ENCODE results near the gene GALNT18. TPM values are rescaled to one million over a fixed set of nuclear protein-coding genes. Genes with fewer than 3 reads are reported as not detected.

GALNT18 gene
- total and polyA plus RNA-seq, 8 donors = 2.0 to 8.9 (median 4.7) TPM

GRCh38 chr11:11318961-11319360 lies 302.8 kb downstream of the GALNT18 start:
- Histone ChIP-seq H3K9me3 (no peaks in the 10 kb centered on the region), H3K4me1 (peaks cover 0 to 2% (median 0%) of the 10 kb centered on the region in 3 donors), H3K4me3 (no peak overlapping the region), H3K36me3 (no peaks in the 10 kb centered on the region), H3K27ac (no peak overlapping the region), H3K27me3 (no peaks in the 10 kb centered on the region)
- DNase-seq = no peak
- TF ChIP-seq, protein P1, sequence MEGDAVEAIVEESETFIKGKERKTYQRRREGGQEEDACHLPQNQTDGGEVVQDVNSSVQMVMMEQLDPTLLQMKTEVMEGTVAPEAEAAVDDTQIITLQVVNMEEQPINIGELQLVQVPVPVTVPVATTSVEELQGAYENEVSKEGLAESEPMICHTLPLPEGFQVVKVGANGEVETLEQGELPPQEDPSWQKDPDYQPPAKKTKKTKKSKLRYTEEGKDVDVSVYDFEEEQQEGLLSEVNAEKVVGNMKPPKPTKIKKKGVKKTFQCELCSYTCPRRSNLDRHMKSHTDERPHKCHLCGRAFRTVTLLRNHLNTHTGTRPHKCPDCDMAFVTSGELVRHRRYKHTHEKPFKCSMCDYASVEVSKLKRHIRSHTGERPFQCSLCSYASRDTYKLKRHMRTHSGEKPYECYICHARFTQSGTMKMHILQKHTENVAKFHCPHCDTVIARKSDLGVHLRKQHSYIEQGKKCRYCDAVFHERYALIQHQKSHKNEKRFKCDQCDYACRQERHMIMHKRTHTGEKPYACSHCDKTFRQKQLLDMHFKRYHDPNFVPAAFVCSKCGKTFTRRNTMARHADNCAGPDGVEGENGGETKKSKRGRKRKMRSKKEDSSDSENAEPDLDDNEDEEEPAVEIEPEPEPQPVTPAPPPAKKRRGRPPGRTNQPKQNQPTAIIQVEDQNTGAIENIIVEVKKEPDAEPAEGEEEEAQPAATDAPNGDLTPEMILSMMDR (IDR thresholded peaks at IDR 0.05) = no peak
- intact Hi-C loops (cut with DNase I) = no loop called here
- no peak for FAIRE-seq
- 81 to 85% methylated on average over 4 of the region's 4 CpGs for WGBS, 2 donors
- ATAC-seq = peak in 1 of 4 donors; percentile 44

DNA sequence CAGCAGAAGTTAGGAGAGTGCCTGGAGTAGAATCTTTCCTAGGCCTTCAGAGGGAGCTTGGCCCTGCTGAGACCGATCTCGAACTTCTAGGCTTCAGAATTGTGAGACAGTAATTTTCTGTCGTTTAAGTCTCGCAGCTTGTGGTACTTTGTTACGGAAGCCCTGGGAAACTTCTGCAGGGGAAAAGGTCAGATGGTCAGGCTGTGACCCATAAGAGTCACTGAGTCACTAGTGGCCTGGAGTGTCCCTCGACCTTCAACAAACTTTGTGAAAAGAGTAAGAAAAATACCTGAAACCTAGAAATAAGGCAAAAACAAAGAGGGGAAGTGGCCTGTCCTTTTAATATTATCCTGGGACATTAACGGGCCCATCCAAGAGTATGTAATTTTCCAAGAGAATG lies 303.3 kb downstream of the GALNT18 start:
- no peak for ATAC-seq
- Histone ChIP-seq H3K36me3 (no peaks in the 10 kb centered on the region), H3K9me3 (no peaks in the 10 kb centered on the region), H3K27ac (no peak overlapping the region), H3K4me3 (no peak overlapping the region), H3K4me1 (peaks cover 0 to 7% (median 5%) of the 10 kb centered on the region in 3 donors), H3K27me3 (no peaks in the 10 kb centered on the region)
- DNase-seq = no peak
- intact Hi-C loops (cut with DNase I) = no loop called here
- WGBS, 2 donors = 89 to 94% methylated on average over 7 of the region's 7 CpGs
- TF ChIP-seq, protein P1 (IDR thresholded peaks at IDR 0.05) = no peak
- FAIRE-seq = no peak

DNA sequence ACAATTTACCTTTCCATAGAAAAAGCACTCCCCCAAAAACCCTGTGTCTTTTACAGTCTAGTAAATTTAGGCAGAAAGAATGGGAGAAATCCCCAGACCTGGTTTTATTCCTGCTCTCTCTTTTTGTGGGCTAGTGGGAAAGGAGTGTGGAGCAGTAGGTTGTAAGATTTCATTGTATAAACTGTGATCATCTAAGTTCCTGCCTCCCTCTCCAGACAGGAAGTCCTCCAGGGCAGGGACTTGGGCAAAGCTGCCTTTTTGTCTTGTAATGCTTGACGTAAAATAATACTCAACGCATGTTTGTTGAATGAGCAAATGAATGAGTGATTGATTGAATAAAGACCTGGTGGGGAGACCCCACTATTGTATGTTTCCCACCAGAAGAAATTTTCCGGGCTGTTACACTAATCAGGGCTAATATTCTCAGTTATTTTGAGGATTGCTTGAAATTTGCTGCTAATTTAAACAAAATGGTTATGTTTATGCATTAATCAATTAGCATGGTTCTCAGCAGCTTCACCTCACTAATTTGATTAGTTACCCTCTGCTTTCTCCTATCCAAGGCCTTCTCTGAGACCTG lies 305.1 kb downstream of the GALNT18 start:
- Histone ChIP-seq H3K4me1 (peaks cover 0 to 8% (median 6%) of the 10 kb centered on the region in 3 donors), H3K4me3 (no peak overlapping the region), H3K27me3 (no peaks in the 10 kb centered on the region), H3K27ac (no peak overlapping the region), H3K36me3 (no peaks in the 10 kb centered on the region), H3K9me3 (no peaks in the 10 kb centered on the region)
- no peak for FAIRE-seq
- TF ChIP-seq, protein P1 (IDR thresholded peaks at IDR 0.05) = no peak
- no peak for DNase-seq
- no peak for ATAC-seq
- intact Hi-C loops (cut with DNase I) = no loop called here
- 90% methylated on average over 3 of the region's 3 CpGs for WGBS, 2 donors

DNA sequence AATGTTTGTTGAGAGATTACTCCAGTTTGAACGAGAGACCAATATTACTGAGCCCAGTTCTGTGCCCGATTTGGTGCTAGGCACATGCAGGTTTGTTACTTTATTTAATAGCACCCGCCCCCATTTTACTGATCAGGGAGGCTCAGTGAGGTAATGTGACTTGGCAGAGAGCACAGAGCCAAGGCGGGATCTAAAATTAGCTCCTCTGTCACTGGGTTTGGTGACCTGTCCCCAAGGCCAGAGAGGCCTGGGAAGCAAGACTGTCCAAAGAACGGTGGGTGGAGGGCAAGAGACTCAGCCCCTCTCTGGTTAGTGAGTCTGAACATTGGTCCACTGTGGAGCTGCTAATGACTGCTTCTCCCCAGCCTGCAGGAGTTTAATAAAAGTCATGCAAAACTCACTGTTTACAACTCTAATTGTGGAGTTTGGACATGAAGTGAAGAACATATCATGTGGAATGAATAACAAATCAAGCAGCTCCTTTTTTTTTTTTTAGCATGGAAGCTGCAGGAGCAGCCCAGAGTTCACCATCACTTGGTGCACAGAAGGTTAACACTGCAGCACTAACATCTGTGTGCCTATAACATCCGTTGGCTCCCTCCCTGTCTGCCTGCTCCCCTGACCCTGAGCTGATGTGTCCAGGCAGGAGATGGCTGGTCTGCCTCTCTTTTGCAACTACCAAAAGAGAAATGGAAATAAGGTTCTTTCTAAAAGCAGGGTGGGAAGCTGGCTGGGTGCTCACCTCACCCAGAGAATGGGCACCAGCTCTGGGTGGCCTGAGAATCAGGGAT lies 307.7 kb downstream of the GALNT18 start:
- TF ChIP-seq, protein P1 (IDR thresholded peaks at IDR 0.05) = no peak
- Histone ChIP-seq H3K36me3 (no peaks in the 10 kb centered on the region), H3K4me3 (no peak overlapping the region), H3K4me1 (peaks cover 0 to 8% (median 6%) of the 10 kb centered on the region in 3 donors), H3K27ac (peak overlapping the region in 1 of 4 donors; percentile 5), H3K27me3 (no peaks in the 10 kb centered on the region), H3K9me3 (no peaks in the 10 kb centered on the region)
- peak in 2 of 6 donors; percentile 18 to 29 for DNase-seq
- ATAC-seq = peak; percentile 64 to 90 (median 82)
- intact Hi-C loops (cut with DNase I) = no loop called here
- WGBS, 2 donors = 31 to 39% methylated on average over 6 of the region's 6 CpGs
- FAIRE-seq = no peak

DNA sequence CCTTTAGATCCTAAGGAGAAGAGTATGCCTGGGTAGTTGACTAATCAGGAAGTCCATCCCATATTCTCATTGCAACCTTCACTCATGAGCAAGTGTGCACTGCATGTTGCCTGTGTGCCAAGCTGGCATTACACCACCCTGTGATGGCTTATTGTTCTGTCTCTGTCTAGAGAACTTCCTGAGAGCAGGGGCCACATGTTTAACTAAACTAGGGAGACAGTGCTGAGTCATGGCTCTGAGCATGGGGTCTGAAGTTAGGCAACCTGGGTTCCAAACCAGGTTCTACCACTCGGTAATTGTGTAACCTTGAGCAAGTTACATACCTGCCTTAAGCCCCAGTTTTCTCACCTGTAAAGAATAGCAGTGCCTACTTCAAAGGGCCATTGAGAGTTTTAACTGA lies 308.4 kb downstream of the GALNT18 start:
- intact Hi-C loops (cut with DNase I) = no loop called here
- H3K27me3 ChIP-seq = no peaks in the 10 kb centered on the region
- H3K9me3 ChIP-seq = no peaks in the 10 kb centered on the region
- TF ChIP-seq, protein P1 (IDR thresholded peaks at IDR 0.05) = no peak
- H3K4me3 ChIP-seq = no peak overlapping the region
- peak in 1 of 6 donors; percentile 17 for DNase-seq
- no peak for FAIRE-seq
- peak in 3 of 4 donors; percentile 43 to 79 (median 78) for ATAC-seq
- no peak overlapping the region for H3K27ac ChIP-seq
- 24 to 56% methylated on average over 1 of the region's 1 CpG for WGBS, 2 donors
- no peaks in the 10 kb centered on the region for H3K36me3 ChIP-seq
- H3K4me1 ChIP-seq = peaks cover 0 to 8% (median 6%) of the 10 kb centered on the region in 3 donors

Measured in pancreas (tissue), 10 donors.